HCT116 (cell line): ENCODE measurements around the gene BNC2. TPM values are rescaled to one million over a fixed set of nuclear protein-coding genes. Genes with fewer than 3 reads are reported as not detected.

Experiments
- ATAC-seq: fragments of 200-7000 bp; cut with Tn5 transposase; 2 replicates; pipeline ENCODE4 v1.9.1; 2020; ENCODE audit warnings: mild to moderate bottlenecking, moderate library complexity
- BruUV-seq: library from RNA; stranded (reverse); fragments of 400-500 nt; replicated peaks from 2 replicates; lab custom pipeline; 2021; lab: Mats Ljungman, UMichigan
- CTCF ChIA-PET: fragments of 300-600 bp; sonication (Branson Sonifier 250); formaldehyde crosslinking; loops from one replicate; lab custom pipeline; 2021; ENCODE audit warnings: antibody characterized with exemption; lab: Charles Lee
- POLR2A ChIA-PET: fragments of 300-600, 350-600 bp; sonication (Branson Sonifier 250); formaldehyde crosslinking; loops from one replicate; lab custom pipeline; 2021; ENCODE audit warnings: antibody characterized with exemption; lab: Charles Lee
- RAD21 ChIA-PET, 2 experiments: fragments of 300-600 bp; sonication (Branson Sonifier 250); formaldehyde crosslinking; loops; one replicate each; lab custom pipeline; 2023; ENCODE audit warnings: low total read pairs in 2 of 2; ENCODE audit not compliant: uncharacterized antibody in 2 of 2, unreplicated experiment in 2 of 2, low non-redundant PET in 1 of 2; lab: Charles Lee
- DNase-seq: peaks from one replicate; pipeline ENCODE4 v3.0.0-alpha.2; 2010; ENCODE audit warnings: low read depth, low spot score
- H2AFZ ChIP-seq: fragments of 200-600 bp; shearing (Covaris generic), sonication (generic); 2 replicates; pipeline ENCODE4 v1.6.1; 2017; ENCODE audit warnings: low read depth, mixed run types, mixed read lengths, antibody characterized with exemption, low read length; ENCODE audit not compliant: poor library complexity, severe bottlenecking
- H3K27ac ChIP-seq: 2 replicates; pipeline ENCODE4 v1.5.1; 2012; ENCODE audit warnings: low read depth, low read length
- H3K27me3 ChIP-seq: fragments of 200-600 bp; sonication (generic); 2 replicates; pipeline ENCODE4 v1.6.1; 2016; ENCODE audit warnings: mixed run types, low read length, mixed read lengths; ENCODE audit not compliant: insufficient read depth
- H3K36me3 ChIP-seq, 2 experiments: fragments of 200-500 bp in 1 of 2; fragments of 200-600 bp in 1 of 2; sonication (Bioruptor generic) in 1 of 2; sonication (generic) in 1 of 2; 2 replicates each; pipeline versions ENCODE4 v1.5.1 to v1.6.1; 2014 to 2016; ENCODE audit warnings: low read length in 2 of 2, inconsistent platforms in 1 of 2, mixed read lengths in 1 of 2, mixed run types in 1 of 2; ENCODE audit not compliant: insufficient read depth in 2 of 2, control insufficient read depth in 1 of 2
- H3K4me1 ChIP-seq, 2 experiments: fragments of 200-600 bp in 1 of 2; sonication (generic) in 1 of 2; 2 replicates each; pipeline versions ENCODE4 v1.5.1 to v1.6.1; 2012 to 2017; ENCODE audit warnings: low read length in 2 of 2, inconsistent platforms in 1 of 2, mild to moderate bottlenecking in 1 of 2, mixed read lengths in 1 of 2, mixed run types in 1 of 2, moderate library complexity in 1 of 2; ENCODE audit not compliant: insufficient read depth in 2 of 2, control insufficient read depth in 1 of 2
- H3K4me2 ChIP-seq: fragments of 200-600 bp; sonication (generic); 2 replicates; pipeline ENCODE4 v1.6.1; 2017; ENCODE audit warnings: mixed run types, low read length, mixed read lengths
- H3K4me3 ChIP-seq, 2 experiments: fragments of 200-600 bp in 1 of 2; sonication (generic) in 1 of 2; replicated peaks in 1 of 2; 2 replicates each; pipeline ENCODE4 v1.5.1; 2011 to 2016; ENCODE audit warnings: low read length in 2 of 2, control low read depth in 1 of 2, low read depth in 1 of 2, mild to moderate bottlenecking in 1 of 2, mixed read lengths in 1 of 2, mixed run types in 1 of 2
- H3K79me2 ChIP-seq: fragments of 200-600 bp; sonication (generic); 2 replicates; pipeline ENCODE4 v1.6.1; 2017; ENCODE audit warnings: mild to moderate bottlenecking, mixed run types, low read length, moderate library complexity, mixed read lengths; ENCODE audit not compliant: insufficient read depth
- H3K9ac ChIP-seq: fragments of 200-600 bp; sonication (generic); 2 replicates; pipeline ENCODE4 v1.6.1; 2016; ENCODE audit warnings: low read length, mixed read lengths
- H3K9me2 ChIP-seq: fragments of 200-600 bp; sonication (generic), shearing (Covaris generic); 2 replicates; pipeline ENCODE4 v1.6.1; 2017; ENCODE audit warnings: mixed run types, mild to moderate bottlenecking, moderate library complexity; ENCODE audit not compliant: insufficient read depth
- H3K9me3 ChIP-seq, 2 experiments: fragments of 200-500 bp in 1 of 2; fragments of 200-600 bp in 1 of 2; sonication (Bioruptor generic) in 1 of 2; sonication (generic) in 1 of 2; 2 replicates each; pipeline ENCODE4 v1.6.1; 2014 to 2017; ENCODE audit warnings: low read length in 2 of 2, mixed read lengths in 2 of 2, inconsistent platforms in 1 of 2, low read depth in 1 of 2, mild to moderate bottlenecking in 1 of 2, mixed run types in 1 of 2, moderate library complexity in 1 of 2; ENCODE audit not compliant: control insufficient read depth in 1 of 2, insufficient read depth in 1 of 2
- H4K20me1 ChIP-seq: fragments of 200-600 bp; sonication (generic), shearing (Covaris generic); 2 replicates; pipeline ENCODE4 v1.6.1; 2017; ENCODE audit warnings: mixed run types, mild to moderate bottlenecking, moderate library complexity; ENCODE audit not compliant: insufficient read depth
- CBX3 ChIP-seq: IDR thresholded peaks from 2 replicates; pipeline ENCODE4 v1.6.1; 2012; ENCODE audit warnings: low read depth
- CEBPB ChIP-seq: IDR thresholded peaks from 2 replicates; pipeline ENCODE4 v1.6.1; 2012; ENCODE audit warnings: low read depth
- ELF1 ChIP-seq: IDR thresholded peaks from 2 replicates; pipeline ENCODE4 v1.6.1; 2012; ENCODE audit warnings: low read depth, borderline replicate concordance
- JUND ChIP-seq: IDR thresholded peaks from 2 replicates; pipeline ENCODE4 v1.6.1; 2012
- POLR2AphosphoS5 ChIP-seq: IDR thresholded peaks from 2 replicates; pipeline ENCODE4 v1.6.1; 2011; ENCODE audit warnings: mild to moderate bottlenecking, low read depth, low read length, moderate library complexity
- SP1 ChIP-seq: IDR thresholded peaks from 2 replicates; pipeline ENCODE4 v1.6.1; 2012; ENCODE audit warnings: low read depth
- SRF ChIP-seq: IDR thresholded peaks from 2 replicates; pipeline ENCODE4 v1.6.1; 2012; ENCODE audit warnings: low read depth
- ZNF274 ChIP-seq: fragments of 200-500 bp; sonication (Bioruptor generic); IDR thresholded peaks from 2 replicates; pipeline ENCODE4 v1.6.1; 2014; ENCODE audit warnings: mild to moderate bottlenecking, low read depth, low read length, inconsistent platforms
- intact Hi-C: fragments of 100-400 bp; cut with micrococcal nuclease; formaldehyde crosslinking; loops from 2 replicates; pipeline ENCODE4 v1.10.0; 2022
- total RNA-seq: library from RNA; stranded (reverse); gene quantifications from one replicate; pipeline ENCODE4 v1.2.1, GENCODE V29; 2021; ENCODE audit not compliant: unreplicated experiment
- TF ChIP-seq, protein P1 (sequence below): IDR thresholded peaks from 2 replicates; pipeline ENCODE4 v1.6.1; 2012; ENCODE audit warnings: low read depth

The BNC2 gene
- total RNA-seq, 1 experiment from 2014 or later = 0.37 TPM

DNA sequence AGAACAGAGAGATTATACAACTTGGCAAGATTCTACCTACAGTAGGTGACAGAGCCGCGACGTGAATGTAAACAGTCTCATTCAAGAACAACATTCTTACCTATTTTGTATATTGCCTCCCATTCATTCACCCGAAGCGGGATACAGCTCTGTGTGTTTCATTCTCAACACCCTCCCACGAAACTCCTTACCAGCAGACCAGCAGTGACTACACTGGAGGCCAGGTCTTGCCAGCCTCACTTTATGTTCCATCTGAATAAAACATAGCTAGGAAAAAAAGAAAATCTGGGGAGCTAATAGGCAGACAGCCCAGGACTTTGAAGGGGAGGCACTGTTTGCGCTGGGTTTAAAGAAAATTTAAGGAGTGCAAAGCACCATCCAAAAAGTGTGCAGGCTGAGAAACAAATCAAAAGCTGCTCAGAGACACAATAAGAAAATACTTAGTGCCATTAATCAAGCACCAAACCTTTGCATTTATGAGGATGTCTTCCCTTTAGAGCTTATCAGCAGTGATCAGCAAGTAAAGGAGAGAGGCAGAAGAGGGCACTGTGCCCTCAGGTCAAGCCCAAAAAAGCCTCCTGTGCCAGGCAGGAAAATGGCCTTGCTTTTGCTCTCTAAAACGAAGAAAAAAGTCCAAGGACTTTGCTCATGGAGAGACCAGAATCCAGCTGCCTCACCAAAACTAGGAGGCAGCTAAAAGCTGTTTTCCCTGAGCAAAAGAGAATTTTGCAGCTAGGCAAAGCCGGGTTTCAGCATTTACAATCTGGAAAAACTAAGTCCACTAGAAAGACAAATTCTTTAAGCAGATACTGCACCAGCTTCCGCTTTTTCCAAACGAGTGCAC lies 295.1 kb downstream of the BNC2 start (continued):
- TF ChIP-seq, protein P1, sequence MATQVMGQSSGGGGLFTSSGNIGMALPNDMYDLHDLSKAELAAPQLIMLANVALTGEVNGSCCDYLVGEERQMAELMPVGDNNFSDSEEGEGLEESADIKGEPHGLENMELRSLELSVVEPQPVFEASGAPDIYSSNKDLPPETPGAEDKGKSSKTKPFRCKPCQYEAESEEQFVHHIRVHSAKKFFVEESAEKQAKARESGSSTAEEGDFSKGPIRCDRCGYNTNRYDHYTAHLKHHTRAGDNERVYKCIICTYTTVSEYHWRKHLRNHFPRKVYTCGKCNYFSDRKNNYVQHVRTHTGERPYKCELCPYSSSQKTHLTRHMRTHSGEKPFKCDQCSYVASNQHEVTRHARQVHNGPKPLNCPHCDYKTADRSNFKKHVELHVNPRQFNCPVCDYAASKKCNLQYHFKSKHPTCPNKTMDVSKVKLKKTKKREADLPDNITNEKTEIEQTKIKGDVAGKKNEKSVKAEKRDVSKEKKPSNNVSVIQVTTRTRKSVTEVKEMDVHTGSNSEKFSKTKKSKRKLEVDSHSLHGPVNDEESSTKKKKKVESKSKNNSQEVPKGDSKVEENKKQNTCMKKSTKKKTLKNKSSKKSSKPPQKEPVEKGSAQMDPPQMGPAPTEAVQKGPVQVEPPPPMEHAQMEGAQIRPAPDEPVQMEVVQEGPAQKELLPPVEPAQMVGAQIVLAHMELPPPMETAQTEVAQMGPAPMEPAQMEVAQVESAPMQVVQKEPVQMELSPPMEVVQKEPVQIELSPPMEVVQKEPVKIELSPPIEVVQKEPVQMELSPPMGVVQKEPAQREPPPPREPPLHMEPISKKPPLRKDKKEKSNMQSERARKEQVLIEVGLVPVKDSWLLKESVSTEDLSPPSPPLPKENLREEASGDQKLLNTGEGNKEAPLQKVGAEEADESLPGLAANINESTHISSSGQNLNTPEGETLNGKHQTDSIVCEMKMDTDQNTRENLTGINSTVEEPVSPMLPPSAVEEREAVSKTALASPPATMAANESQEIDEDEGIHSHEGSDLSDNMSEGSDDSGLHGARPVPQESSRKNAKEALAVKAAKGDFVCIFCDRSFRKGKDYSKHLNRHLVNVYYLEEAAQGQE = no peak
- no peak for TF ChIP-seq CBX3
- TF ChIP-seq SP1 = no peak
- TF ChIP-seq ZNF274 = no peak
- TF ChIP-seq JUND = no peak
- TF ChIP-seq, all 23 proteins: peak for 0

DNA sequence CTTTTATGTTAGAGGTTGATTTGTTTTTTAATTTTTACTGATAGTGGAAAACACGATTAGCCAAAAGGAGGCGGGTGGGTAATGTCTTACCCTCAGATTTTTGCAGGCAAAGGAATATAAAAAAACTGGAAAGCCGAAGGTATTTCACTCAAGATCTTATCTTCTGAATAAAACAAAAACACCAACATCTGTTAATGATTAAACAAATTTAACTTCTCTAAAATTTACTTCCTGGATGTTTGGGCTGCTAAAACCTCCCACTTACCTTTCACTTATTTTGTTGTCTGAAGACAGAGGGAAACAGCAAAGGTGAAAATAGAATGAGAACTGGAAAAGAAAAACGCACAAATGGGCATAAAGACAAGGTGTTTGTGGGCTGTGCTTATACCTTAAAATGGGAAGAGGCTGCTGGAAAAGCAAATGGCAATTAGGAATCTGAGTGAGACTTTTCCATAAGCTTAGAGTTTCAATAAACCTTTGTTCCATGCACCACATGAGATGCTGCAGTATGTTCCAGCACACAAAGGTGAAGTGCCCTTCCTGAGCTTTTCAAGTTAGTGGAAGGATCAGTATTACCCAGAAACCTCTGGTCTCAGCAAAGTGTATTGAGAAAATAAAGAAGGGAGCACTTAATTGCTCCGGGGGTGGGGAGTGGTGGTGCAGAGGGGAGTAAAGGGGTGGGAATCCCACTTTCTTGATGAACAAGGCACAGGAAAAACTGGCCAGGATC lies 298.3 kb downstream of the BNC2 start:
- no peak overlapping the region for H3K9ac ChIP-seq
- H3K4me3 ChIP-seq = no peak overlapping the region
- H2AFZ ChIP-seq = no peak overlapping the region
- intact Hi-C loops = no loop called here
- H3K27me3 ChIP-seq = peaks cover 34% of the 10 kb centered on the region
- no peak for ATAC-seq
- no peaks in the 10 kb centered on the region for H3K9me2 ChIP-seq
- H4K20me1 ChIP-seq = no peaks in the 10 kb centered on the region; the same call in 1 of the 2 replicates
- H3K4me1 ChIP-seq = no peaks in the 10 kb centered on the region
- H3K4me2 ChIP-seq = no peak overlapping the region
- ChIA-PET RAD21 (no interaction called here), CTCF (no interaction called here), POLR2A (no interaction called here)
- no peaks in the 10 kb centered on the region for H3K79me2 ChIP-seq
- no peak overlapping the region for H3K27ac ChIP-seq
- no peaks in the 10 kb centered on the region for H3K36me3 ChIP-seq
- TF ChIP-seq SRF (no peak), POLR2AphosphoS5 (no peak), CEBPB (no peak), ELF1 (no peak)
- TF ChIP-seq, all 23 proteins: peak for 0
- no peaks in the 10 kb centered on the region for H3K9me3 ChIP-seq
- no TSS peak for BruUV-seq
- no peak for DNase-seq
